ENCODE data around the gene UBE3B. TPM values are rescaled to one million over a fixed set of nuclear protein-coding genes. Genes with fewer than 3 reads are reported as not detected.
A peak's percentile ranks its signal among the peaks of the same experiment; 100 is the strongest.

Gene UBE3B
- polyA plus RNA-seq, 1 experiment, result 43.9 TPM

GRCh38 chr12:109464642-109465351 lies 12.6 kb upstream of the UBE3B start:
- DNase-seq (ENCODE audit: low read depth), result no peak
- no peak for TF ChIP-seq CTCF (IDR thresholded peaks at IDR 0.05; ENCODE audit: insufficient read depth, low read depth, low read length)
- ChIA-PET POLR2A (no interaction called here), CTCF (interaction anchor here (1.4 kb wide), 1 partner anchor 8 kb away, joined by 5 read pairs; no protein-coding TSS in a partner anchor)
- Histone ChIP-seq H3K36me3 (ENCODE audit: control insufficient read depth, insufficient read depth, low read length) (peaks cover 29% of the 10 kb centered on the region), H3K27me3 (ENCODE audit: control insufficient read depth, insufficient read depth, low read length) (no peaks in the 10 kb centered on the region), H3K4me3 (ENCODE audit: low read depth, low read length) (no peak overlapping the region)

GRCh38 chr12:109466305-109466704 lies 11.1 kb upstream of the UBE3B start:
- no peaks in the 10 kb centered on the region for H3K27me3 ChIP-seq (ENCODE audit: control insufficient read depth, insufficient read depth, low read length)
- POLR2A ChIA-PET, result no interaction called here
- peaks cover 31% of the 10 kb centered on the region for H3K36me3 ChIP-seq (ENCODE audit: control insufficient read depth, insufficient read depth, low read length)
- TF ChIP-seq CTCF (IDR thresholded peaks at IDR 0.05; ENCODE audit: insufficient read depth, low read depth, low read length), result no peak
- no peak for DNase-seq (ENCODE audit: low read depth)
- no peak overlapping the region for H3K4me3 ChIP-seq (ENCODE audit: low read depth, low read length)
- CTCF ChIA-PET, result interaction anchor here (1.2 kb wide), 1 partner anchor 33 kb away, joined by 5 read pairs; no protein-coding TSS in a partner anchor

GRCh38 chr12:109466821-109467220 lies 10.6 kb upstream of the UBE3B start:
- Histone ChIP-seq H3K27me3 (ENCODE audit: control insufficient read depth, insufficient read depth, low read length) (no peaks in the 10 kb centered on the region), H3K36me3 (ENCODE audit: control insufficient read depth, insufficient read depth, low read length) (peaks cover 30% of the 10 kb centered on the region), H3K4me3 (ENCODE audit: low read depth, low read length) (no peak overlapping the region)
- CTCF ChIA-PET, result interaction anchor here (1.2 kb wide), 1 partner anchor 34 kb away, joined by 5 read pairs; no protein-coding TSS in a partner anchor
- DNase-seq (ENCODE audit: low read depth), result no peak
- POLR2A ChIA-PET, result interaction anchor here (0.9 kb wide), 1 partner anchor 10 kb away, joined by 3 read pairs; the partner anchor contains the start of gene KCTD10
- no peak for TF ChIP-seq CTCF (IDR thresholded peaks at IDR 0.05; ENCODE audit: insufficient read depth, low read depth, low read length)

- H3K27me3 ChIP-seq (ENCODE audit: control insufficient read depth, insufficient read depth, low read length), result no peaks in the 10 kb centered on the region
- ChIA-PET CTCF (no interaction called here), POLR2A (no interaction called here)
- 0 out of 2 replicates have a peak, but pooled peaks have one; percentile 4 for TF ChIP-seq CTCF (IDR thresholded peaks at IDR 0.05; ENCODE audit: insufficient read depth, low read depth, low read length)
- no peak overlapping the region for H3K4me3 ChIP-seq (ENCODE audit: low read depth, low read length)
- DNase-seq (ENCODE audit: low read depth), result no peak
- peaks cover 34% of the 10 kb centered on the region for H3K36me3 ChIP-seq (ENCODE audit: control insufficient read depth, insufficient read depth, low read length)
Observed at GRCh38 chr12:109467978-109468676, 9.3 kb upstream of the UBE3B start.

- H3K4me3 ChIP-seq (ENCODE audit: low read depth, low read length), result no peak overlapping the region
- TF ChIP-seq CTCF (IDR thresholded peaks at IDR 0.05; ENCODE audit: insufficient read depth, low read depth, low read length), result no peak
- H3K36me3 ChIP-seq (ENCODE audit: control insufficient read depth, insufficient read depth, low read length), result peaks cover 37% of the 10 kb centered on the region
- CTCF ChIA-PET, result interaction anchor here (0.6 to 1.4 kb wide), 6 partner anchors 8 to 360 kb away, joined by 3 to 14 read pairs (median 4); no protein-coding TSS in a partner anchor
- peak; percentile 44 for DNase-seq (ENCODE audit: low read depth)
- POLR2A ChIA-PET, result interaction anchor here (0.9 kb wide), 1 partner anchor 8 kb away, joined by 3 read pairs; no protein-coding TSS in a partner anchor
- H3K27me3 ChIP-seq (ENCODE audit: control insufficient read depth, insufficient read depth, low read length), result no peaks in the 10 kb centered on the region
Observed at GRCh38 chr12:109469517-109469916, 7.9 kb upstream of the UBE3B start.
